ENCODE measurements around the gene GLRX5. TPM values are rescaled to one million over a fixed set of nuclear protein-coding genes. Genes with fewer than 3 reads are reported as not detected.
"Not testable (repeated sequence)": the region's sequence is repeated elsewhere in the genome, so short reads cannot be mapped to it uniquely, and the experiment has no call there.

Gene GLRX5
- total RNA-seq, 1 donor from 2014 or later: 85.0 TPM

- Histone ChIP-seq H3K27me3 (ENCODE audit: low read depth) (peaks cover 40% of the 10 kb centered on the region), H3K4me1 (no peaks in the 10 kb centered on the region), H3K4me3 (no peak overlapping the region), H3K36me3 (no peaks in the 10 kb centered on the region), H3K27ac (replicated peaks) (no peak overlapping the region), H3K9me3 (replicated peaks) (no peaks in the 10 kb centered on the region)
- intact Hi-C loops (cut with micrococcal nuclease): no loop called here
- TF ChIP-seq CTCF (IDR thresholded peaks at IDR 0.05; ENCODE audit: borderline replicate concordance): no peak
- DNase-seq: no peak
Observed at GRCh38 chr14:95575840-95576473, 41.1 kb downstream of the GLRX5 start.

DNA sequence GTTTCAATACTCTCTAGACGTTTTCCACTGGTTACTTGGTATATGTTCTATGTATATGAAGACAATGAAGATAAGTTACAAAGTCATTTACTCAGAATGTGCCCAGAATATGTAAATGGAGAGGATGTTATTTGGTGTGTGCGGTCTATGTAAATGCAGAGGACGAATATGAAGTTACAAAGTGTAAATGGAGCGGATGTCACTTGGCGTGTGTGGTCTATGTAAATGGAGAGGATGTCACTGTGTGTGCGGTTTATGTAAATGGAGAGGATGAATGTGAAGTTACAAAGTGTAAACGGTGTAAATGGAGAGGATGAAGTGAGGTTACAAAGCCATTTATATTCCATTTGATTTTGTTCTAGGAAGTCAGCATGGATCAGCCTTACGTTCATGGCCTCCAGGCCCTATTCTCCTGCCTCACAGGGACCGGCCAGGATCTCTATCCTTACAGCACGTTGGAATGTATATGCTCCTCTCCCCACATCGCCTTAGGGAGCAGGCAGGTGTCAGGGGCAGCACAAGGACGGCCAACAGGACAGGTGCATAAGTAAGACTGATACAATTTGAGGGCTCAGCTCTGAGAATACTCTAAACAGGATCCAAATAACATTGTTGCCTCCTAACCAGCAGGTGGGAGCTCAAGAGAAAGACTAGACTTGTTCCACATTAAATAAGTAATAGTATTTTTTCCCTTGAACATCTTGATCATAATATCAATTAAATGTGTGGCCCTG, 42.4 kb downstream of the GLRX5 start:
- no peaks in the 10 kb centered on the region for H3K36me3 ChIP-seq
- no peaks in the 10 kb centered on the region for H3K9me3 ChIP-seq (replicated peaks)
- no peak overlapping the region for H3K4me3 ChIP-seq
- H3K27ac ChIP-seq (replicated peaks): no peak overlapping the region
- TF ChIP-seq CTCF (IDR thresholded peaks at IDR 0.05; ENCODE audit: borderline replicate concordance): no peak
- H3K4me1 ChIP-seq: no peaks in the 10 kb centered on the region
- no peak for DNase-seq
- intact Hi-C loops (cut with micrococcal nuclease): no loop called here
- peaks cover 45% of the 10 kb centered on the region for H3K27me3 ChIP-seq (ENCODE audit: low read depth)

GRCh38 chr14:95577870-95578269, 43.0 kb downstream of the GLRX5 start:
- Histone ChIP-seq H3K27ac (replicated peaks) (no peak overlapping the region), H3K4me1 (no peaks in the 10 kb centered on the region), H3K9me3 (replicated peaks) (no peaks in the 10 kb centered on the region), H3K4me3 (no peak overlapping the region), H3K27me3 (ENCODE audit: low read depth) (peaks cover 39% of the 10 kb centered on the region), H3K36me3 (no peaks in the 10 kb centered on the region)
- intact Hi-C loops (cut with micrococcal nuclease): no loop called here
- no peak for TF ChIP-seq CTCF (IDR thresholded peaks at IDR 0.05; ENCODE audit: borderline replicate concordance)
- no peak for DNase-seq

- Histone ChIP-seq H3K9me3 (replicated peaks) (peaks cover 17% of the 10 kb centered on the region), H3K27me3 (ENCODE audit: low read depth) (peaks cover 59% of the 10 kb centered on the region)
- intact Hi-C loops (cut with micrococcal nuclease); DNase-seq; H3K4me1 ChIP-seq; H3K4me3 ChIP-seq; H3K27ac ChIP-seq (replicated peaks); H3K36me3 ChIP-seq: not testable (repeated sequence)
Observed at GRCh38 chr14:95583836-95584617, 49.2 kb downstream of the GLRX5 start.

DNA sequence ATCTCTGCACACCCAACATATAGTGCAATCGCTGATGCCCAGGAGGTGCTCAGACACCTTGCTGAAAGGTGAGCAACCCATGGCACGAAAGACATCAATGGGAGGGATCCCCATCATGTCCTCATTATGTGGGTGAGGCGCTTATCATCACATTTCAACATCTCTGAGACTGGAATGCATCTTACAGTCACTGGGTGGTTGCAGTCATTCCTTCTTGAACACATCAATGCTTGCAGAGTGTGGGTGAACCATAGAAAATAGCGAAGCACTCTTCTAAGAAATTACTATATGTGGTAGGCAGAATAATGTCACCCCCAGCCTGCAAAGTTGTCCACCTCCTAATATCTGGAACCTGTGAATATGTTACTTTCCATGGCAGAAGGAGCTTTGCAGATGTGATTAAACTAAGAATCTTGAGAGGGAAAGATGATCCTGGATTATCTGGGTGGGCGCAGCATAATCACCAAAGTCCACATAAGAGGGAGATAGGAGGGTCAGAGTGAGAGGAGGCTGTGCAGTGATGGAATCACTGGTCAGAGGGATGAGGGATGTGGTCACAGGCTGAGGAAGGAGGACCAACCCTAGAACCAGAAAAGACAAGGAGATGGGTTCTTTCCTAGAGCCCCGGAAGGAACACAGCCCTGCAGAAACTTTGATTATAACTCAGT, 51.2 kb downstream of the GLRX5 start:
- peaks cover 22% of the 10 kb centered on the region for H3K9me3 ChIP-seq (replicated peaks)
- no peaks in the 10 kb centered on the region for H3K4me1 ChIP-seq
- H3K27ac ChIP-seq (replicated peaks): no peak overlapping the region
- TF ChIP-seq CTCF (IDR thresholded peaks at IDR 0.05; ENCODE audit: borderline replicate concordance): no peak
- H3K27me3 ChIP-seq (ENCODE audit: low read depth): peaks cover 47% of the 10 kb centered on the region
- intact Hi-C loops (cut with micrococcal nuclease): no loop called here
- no peaks in the 10 kb centered on the region for H3K36me3 ChIP-seq
- H3K4me3 ChIP-seq: no peak overlapping the region
- DNase-seq: no peak

- H3K4me3 ChIP-seq; H3K36me3 ChIP-seq; intact Hi-C loops (cut with micrococcal nuclease); H3K27ac ChIP-seq (replicated peaks); DNase-seq; H3K9me3 ChIP-seq (replicated peaks); H3K4me1 ChIP-seq: not testable (repeated sequence)
- H3K27me3 ChIP-seq (ENCODE audit: low read depth): peaks cover 42% of the 10 kb centered on the region
Observed at GRCh38 chr14:95591182-95591581, 56.3 kb downstream of the GLRX5 start.

All from left ventricle myocardium inferior (tissue), 1 donor.